ENCODE data around the gene EMILIN2.

DNA sequence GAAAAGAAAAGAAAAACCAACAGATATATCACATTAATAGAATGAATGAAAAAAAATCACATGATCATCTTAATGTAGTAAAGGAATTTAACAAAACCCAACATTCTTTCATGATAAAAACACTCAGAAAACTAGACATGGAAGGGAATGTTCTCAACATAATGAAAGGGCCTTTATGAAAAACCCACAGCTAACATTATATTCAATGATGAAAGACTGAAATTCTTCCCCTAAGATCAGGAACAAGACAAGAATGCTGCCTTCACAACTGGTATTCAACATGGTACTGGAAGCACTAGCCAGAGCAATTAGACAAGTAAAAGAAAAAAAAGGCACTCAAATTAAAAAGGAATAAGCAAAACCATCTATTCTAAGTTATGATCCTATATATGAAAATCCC, 28.5 kb upstream of the EMILIN2 start:
- TF ChIP-seq POLR2A (IDR thresholded peaks at IDR 0.05) (no peak), POLR2AphosphoS5 (IDR thresholded peaks at IDR 0.05) (no peak), EP300 (IDR thresholded peaks at IDR 0.05) (no peak)
- TF ChIP-seq, protein P1, sequence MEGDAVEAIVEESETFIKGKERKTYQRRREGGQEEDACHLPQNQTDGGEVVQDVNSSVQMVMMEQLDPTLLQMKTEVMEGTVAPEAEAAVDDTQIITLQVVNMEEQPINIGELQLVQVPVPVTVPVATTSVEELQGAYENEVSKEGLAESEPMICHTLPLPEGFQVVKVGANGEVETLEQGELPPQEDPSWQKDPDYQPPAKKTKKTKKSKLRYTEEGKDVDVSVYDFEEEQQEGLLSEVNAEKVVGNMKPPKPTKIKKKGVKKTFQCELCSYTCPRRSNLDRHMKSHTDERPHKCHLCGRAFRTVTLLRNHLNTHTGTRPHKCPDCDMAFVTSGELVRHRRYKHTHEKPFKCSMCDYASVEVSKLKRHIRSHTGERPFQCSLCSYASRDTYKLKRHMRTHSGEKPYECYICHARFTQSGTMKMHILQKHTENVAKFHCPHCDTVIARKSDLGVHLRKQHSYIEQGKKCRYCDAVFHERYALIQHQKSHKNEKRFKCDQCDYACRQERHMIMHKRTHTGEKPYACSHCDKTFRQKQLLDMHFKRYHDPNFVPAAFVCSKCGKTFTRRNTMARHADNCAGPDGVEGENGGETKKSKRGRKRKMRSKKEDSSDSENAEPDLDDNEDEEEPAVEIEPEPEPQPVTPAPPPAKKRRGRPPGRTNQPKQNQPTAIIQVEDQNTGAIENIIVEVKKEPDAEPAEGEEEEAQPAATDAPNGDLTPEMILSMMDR (IDR thresholded peaks at IDR 0.05): no peak
